HepG2 (cell line): Measurements from ENCODE around the gene FUT1. TPM values are rescaled to one million over a fixed set of nuclear protein-coding genes. Genes with fewer than 3 reads are reported as not detected.

ENCODE experiments used
- CEBPB ChIP-seq: IDR thresholded peaks from 2 replicates; pipeline ENCODE4 v1.6.1; 2011; ENCODE audit warnings: low read depth, low read length, improper control_type of control experiment, borderline replicate concordance
- CEBPG ChIP-seq: IDR thresholded peaks from 2 replicates; pipeline ENCODE4 v1.6.1; 2016
- FOXK1 ChIP-seq: sonication (generic); formaldehyde crosslinking; IDR thresholded peaks from 2 replicates; pipeline ENCODE4 v1.4.0; 2020; ENCODE audit warnings: low read depth, missing genetic modification reagents, borderline replicate concordance
- GABPB1 ChIP-seq: IDR thresholded peaks from 2 replicates; pipeline ENCODE4 v1.6.1; 2016; ENCODE audit warnings: mild to moderate bottlenecking, missing genetic modification reagents, moderate library complexity, missing compliant biosample characterization
- GATAD2A ChIP-seq: IDR thresholded peaks from 2 replicates; pipeline ENCODE4 v1.6.1; 2016
- NFE2 ChIP-seq: sonication (generic); formaldehyde crosslinking; IDR thresholded peaks from 2 replicates; pipeline ENCODE4 v1.4.0; 2020; ENCODE audit warnings: missing genetic modification reagents
- TAF15 ChIP-seq: fragments of 200-400 bp; formaldehyde crosslinking; IDR thresholded peaks from one replicate; pipeline ENCODE4 v1.6.1; 2018; ENCODE audit warnings: mild to moderate bottlenecking, low read depth, low read length; ENCODE audit not compliant: poor library complexity, severe bottlenecking
- THAP11 ChIP-seq: IDR thresholded peaks from 2 replicates; pipeline ENCODE4 v1.6.1; 2016; ENCODE audit warnings: missing biosample characterization, missing genetic modification reagents
- ZNF225 ChIP-seq: sonication (generic); formaldehyde crosslinking; IDR thresholded peaks from 2 replicates; pipeline ENCODE4 v1.4.0; 2020; ENCODE audit warnings: mild to moderate bottlenecking, missing genetic modification reagents
- ZNF253 ChIP-seq: sonication (generic); formaldehyde crosslinking; IDR thresholded peaks from 2 replicates; pipeline ENCODE4 v1.8.0; 2022; ENCODE audit warnings: mild to moderate bottlenecking, missing genetic modification reagents, borderline replicate concordance
- ZNF281 ChIP-seq: sonication (generic); formaldehyde crosslinking; IDR thresholded peaks from 2 replicates; pipeline ENCODE4 v1.4.0; 2020; ENCODE audit warnings: missing genetic modification reagents, borderline replicate concordance
- ZNF770 ChIP-seq: sonication (generic); formaldehyde crosslinking; IDR thresholded peaks from 2 replicates; pipeline ENCODE4 v1.5.0; 2020; ENCODE audit warnings: mild to moderate bottlenecking, missing genetic modification reagents
- ZSCAN20 ChIP-seq: sonication (generic); formaldehyde crosslinking; IDR thresholded peaks from 2 replicates; pipeline ENCODE4 v1.4.0; 2020; ENCODE audit warnings: missing genetic modification reagents, mild to moderate bottlenecking, borderline replicate concordance
- ZSCAN31 ChIP-seq: sonication (generic); formaldehyde crosslinking; IDR thresholded peaks from 2 replicates; pipeline ENCODE4 v1.5.0; 2020; ENCODE audit warnings: low read depth, mild to moderate bottlenecking, missing genetic modification reagents
- polyA plus RNA-seq, 8 experiments: library from polyadenylated mRNA; depleted of rRNA in 3 of 8; stranded (reverse) in 7 of 8; unstranded in 1 of 8; fragments of >200 nt; fragmentation: Illumina TruSeq in 4 of 8; extraction: Trizol in 4 of 8; gene quantifications; 2 replicates each; pipeline versions ENCODE4 v1.2.1 to v1.2.3, GENCODE V29; 2011 to 2016; ENCODE audit warnings: low read depth in 4 of 8, missing spikeins in 1 of 8, mixed read lengths in 1 of 8; ENCODE audit not compliant: insufficient read depth in 1 of 8
- total RNA-seq, 5 experiments: library from RNA; depleted of rRNA; stranded (reverse); fragments of >200 nt; fragmentation: Illumina TruSeq; extraction: Trizol; gene quantifications; 2 replicates each; pipeline ENCODE4 v1.2.3, GENCODE V29; 2016; ENCODE audit warnings: low read depth in 1 of 5
- TF ChIP-seq, protein P1 (sequence below): sonication (generic); formaldehyde crosslinking; IDR thresholded peaks from 2 replicates; pipeline ENCODE4 v1.4.0; 2020; ENCODE audit warnings: missing genetic modification reagents, borderline replicate concordance
- TF ChIP-seq, protein P2 (sequence below): sonication (generic); formaldehyde crosslinking; IDR thresholded peaks from 2 replicates; pipeline ENCODE4; 2020; ENCODE audit warnings: missing genetic modification reagents, mild to moderate bottlenecking, borderline replicate concordance

The FUT1 gene
- total and polyA plus RNA-seq, 2 of the 13 experiments (the other 11 are each of a cell fraction or from before 2014, with no cell fraction given): 0.07 to 1.1 TPM

- TF ChIP-seq, protein P1, sequence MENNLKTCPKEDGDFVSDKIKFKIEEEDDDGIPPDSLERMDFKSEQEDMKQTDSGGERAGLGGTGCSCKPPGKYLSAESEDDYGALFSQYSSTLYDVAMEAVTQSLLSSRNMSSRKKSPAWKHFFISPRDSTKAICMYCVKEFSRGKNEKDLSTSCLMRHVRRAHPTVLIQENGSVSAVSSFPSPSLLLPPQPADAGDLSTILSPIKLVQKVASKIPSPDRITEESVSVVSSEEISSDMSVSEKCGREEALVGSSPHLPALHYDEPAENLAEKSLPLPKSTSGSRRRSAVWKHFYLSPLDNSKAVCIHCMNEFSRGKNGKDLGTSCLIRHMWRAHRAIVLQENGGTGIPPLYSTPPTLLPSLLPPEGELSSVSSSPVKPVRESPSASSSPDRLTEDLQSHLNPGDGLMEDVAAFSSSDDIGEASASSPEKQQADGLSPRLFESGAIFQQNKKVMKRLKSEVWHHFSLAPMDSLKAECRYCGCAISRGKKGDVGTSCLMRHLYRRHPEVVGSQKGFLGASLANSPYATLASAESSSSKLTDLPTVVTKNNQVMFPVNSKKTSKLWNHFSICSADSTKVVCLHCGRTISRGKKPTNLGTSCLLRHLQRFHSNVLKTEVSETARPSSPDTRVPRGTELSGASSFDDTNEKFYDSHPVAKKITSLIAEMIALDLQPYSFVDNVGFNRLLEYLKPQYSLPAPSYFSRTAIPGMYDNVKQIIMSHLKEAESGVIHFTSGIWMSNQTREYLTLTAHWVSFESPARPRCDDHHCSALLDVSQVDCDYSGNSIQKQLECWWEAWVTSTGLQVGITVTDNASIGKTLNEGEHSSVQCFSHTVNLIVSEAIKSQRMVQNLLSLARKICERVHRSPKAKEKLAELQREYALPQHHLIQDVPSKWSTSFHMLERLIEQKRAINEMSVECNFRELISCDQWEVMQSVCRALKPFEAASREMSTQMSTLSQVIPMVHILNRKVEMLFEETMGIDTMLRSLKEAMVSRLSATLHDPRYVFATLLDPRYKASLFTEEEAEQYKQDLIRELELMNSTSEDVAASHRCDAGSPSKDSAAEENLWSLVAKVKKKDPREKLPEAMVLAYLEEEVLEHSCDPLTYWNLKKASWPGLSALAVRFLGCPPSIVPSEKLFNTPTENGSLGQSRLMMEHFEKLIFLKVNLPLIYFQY: no peak
- TF ChIP-seq NFE2: no peak
- TF ChIP-seq ZNF225 (CRISPR knock-in tag): peak; percentile 61; the same call in 1 of the 2 replicates
- TF ChIP-seq FOXK1 (CRISPR knock-in tag): peak; percentile 35; the same call in 1 of the 2 replicates
- peak; percentile 94 for TF ChIP-seq ZNF281 (CRISPR knock-in tag)
- TF ChIP-seq CEBPG (CRISPR knock-in tag): peak; percentile 97
- TF ChIP-seq TAF15: no peak
- peak; percentile 87 for TF ChIP-seq THAP11 (CRISPR knock-in tag)
- peak; percentile 76 for TF ChIP-seq CEBPB
- TF ChIP-seq GATAD2A: peak; percentile 76
- TF ChIP-seq ZSCAN31 (CRISPR knock-in tag): no peak
- TF ChIP-seq GABPB1 (CRISPR knock-in tag): peak; percentile 30; the same call in 1 of the 2 replicates
- no peak for TF ChIP-seq ZNF253 (CRISPR knock-in tag)
- no peak for TF ChIP-seq ZSCAN20 (CRISPR knock-in tag)
- peak; percentile 63; the same call in 1 of the 2 replicates for TF ChIP-seq ZNF770 (CRISPR knock-in tag)
- TF ChIP-seq, protein P2, sequence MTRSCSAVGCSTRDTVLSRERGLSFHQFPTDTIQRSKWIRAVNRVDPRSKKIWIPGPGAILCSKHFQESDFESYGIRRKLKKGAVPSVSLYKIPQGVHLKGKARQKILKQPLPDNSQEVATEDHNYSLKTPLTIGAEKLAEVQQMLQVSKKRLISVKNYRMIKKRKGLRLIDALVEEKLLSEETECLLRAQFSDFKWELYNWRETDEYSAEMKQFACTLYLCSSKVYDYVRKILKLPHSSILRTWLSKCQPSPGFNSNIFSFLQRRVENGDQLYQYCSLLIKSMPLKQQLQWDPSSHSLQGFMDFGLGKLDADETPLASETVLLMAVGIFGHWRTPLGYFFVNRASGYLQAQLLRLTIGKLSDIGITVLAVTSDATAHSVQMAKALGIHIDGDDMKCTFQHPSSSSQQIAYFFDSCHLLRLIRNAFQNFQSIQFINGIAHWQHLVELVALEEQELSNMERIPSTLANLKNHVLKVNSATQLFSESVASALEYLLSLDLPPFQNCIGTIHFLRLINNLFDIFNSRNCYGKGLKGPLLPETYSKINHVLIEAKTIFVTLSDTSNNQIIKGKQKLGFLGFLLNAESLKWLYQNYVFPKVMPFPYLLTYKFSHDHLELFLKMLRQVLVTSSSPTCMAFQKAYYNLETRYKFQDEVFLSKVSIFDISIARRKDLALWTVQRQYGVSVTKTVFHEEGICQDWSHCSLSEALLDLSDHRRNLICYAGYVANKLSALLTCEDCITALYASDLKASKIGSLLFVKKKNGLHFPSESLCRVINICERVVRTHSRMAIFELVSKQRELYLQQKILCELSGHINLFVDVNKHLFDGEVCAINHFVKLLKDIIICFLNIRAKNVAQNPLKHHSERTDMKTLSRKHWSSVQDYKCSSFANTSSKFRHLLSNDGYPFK (CRISPR knock-in tag): 0 out of 2 replicates have a peak, but pooled peaks have one; percentile 19
These were observed 2.7 kb upstream of the FUT1 start, which contains the start of gene FGF21 (continued) for GRCh38 chr19:48755084-48755641.
